Esophagus muscularis mucosa (tissue), 4 donors: Measurements from ENCODE around the gene PICALM.

ENCODE experiments used
- CTCF ChIP-seq, 3 experiments: fragments of 200-600 bp in 2 of 3; fragments of 450-650 bp in 1 of 3; sonication (generic) in 2 of 3; IDR thresholded peaks; one replicate each; pipeline ENCODE4 v1.5.1; 2017 to 2019; ENCODE audit warnings: antibody characterized with exemption in 3 of 3, mild to moderate bottlenecking in 2 of 3, moderate library complexity in 1 of 3
- EP300 ChIP-seq: sonication (generic); formaldehyde crosslinking; IDR thresholded peaks from one replicate; pipeline ENCODE4 v1.6.1; 2017; ENCODE audit warnings: antibody characterized with exemption
- POLR2A ChIP-seq: fragments of 450-650 bp; IDR thresholded peaks from one replicate; pipeline ENCODE4 v1.6.1; 2017; ENCODE audit warnings: antibody characterized with exemption, moderate library complexity, mild to moderate bottlenecking, low read depth
- POLR2AphosphoS5 ChIP-seq, 2 donors: sonication (generic); formaldehyde crosslinking; IDR thresholded peaks; one replicate each; pipeline ENCODE4 v1.6.1; 2017; ENCODE audit warnings: antibody characterized with exemption in 2 of 2

GRCh38 chr11:85937835-85938234, 131.0 kb downstream of the PICALM start:
- TF ChIP-seq CTCF (IDR thresholded peaks at IDR 0.05) (no peak), POLR2A (no peak), POLR2AphosphoS5 (IDR thresholded peaks at IDR 0.05) (no peak), EP300 (no peak)
